ENCODE measurements around the gene TCF12.
"Not testable (repeated sequence)": the region's sequence is repeated elsewhere in the genome, so short reads cannot be mapped to it uniquely, and the experiment has no call there.

Gene TCF12

GRCh38 chr15:57146506-57147201, 228.2 kb downstream of the TCF12 start:
- DNase-seq: no peak

GRCh38 chr15:57147621-57148020, 229.2 kb downstream of the TCF12 start:
- DNase-seq: no peak

- DNase-seq: no peak
Observed at GRCh38 chr15:57148262-57148661, 229.8 kb downstream of the TCF12 start.

GRCh38 chr15:57149196-57149595, 230.8 kb downstream of the TCF12 start:
- no peak for DNase-seq

- no peak for DNase-seq
Observed at GRCh38 chr15:57150066-57150865, 231.8 kb downstream of the TCF12 start.

- not testable (repeated sequence) for DNase-seq
Observed at GRCh38 chr15:57150866-57151203, 232.4 kb downstream of the TCF12 start.

GRCh38 chr15:57152133-57152532, 233.7 kb downstream of the TCF12 start:
- DNase-seq: no peak

GRCh38 chr15:57152666-57153539, 234.5 kb downstream of the TCF12 start:
- no peak for DNase-seq

- DNase-seq: no peak
Observed at GRCh38 chr15:57156210-57156884, 237.9 kb downstream of the TCF12 start.

- DNase-seq: no peak
Observed at GRCh38 chr15:57158589-57158988, 240.1 kb downstream of the TCF12 start.

- no peak for DNase-seq
Observed at GRCh38 chr15:57158997-57159668, 240.7 kb downstream of the TCF12 start.

GRCh38 chr15:57159767-57160166, 241.3 kb downstream of the TCF12 start:
- no peak for DNase-seq

GRCh38 chr15:57160823-57161560, 242.5 kb downstream of the TCF12 start:
- DNase-seq: no peak

GRCh38 chr15:57164251-57164650, 245.8 kb downstream of the TCF12 start:
- DNase-seq: not testable (repeated sequence)

- no peak for DNase-seq
Observed at GRCh38 chr15:57165992-57166391, 247.5 kb downstream of the TCF12 start.

- DNase-seq: no peak
Observed at GRCh38 chr15:57167821-57168395, 249.5 kb downstream of the TCF12 start.

GRCh38 chr15:57169643-57170042, 251.2 kb downstream of the TCF12 start:
- DNase-seq: no peak

GRCh38 chr15:57171426-57171825, 253.0 kb downstream of the TCF12 start:
- no peak for DNase-seq

GRCh38 chr15:57172925-57173324, 254.5 kb downstream of the TCF12 start:
- DNase-seq: no peak

GRCh38 chr15:57183041-57183440, 264.6 kb downstream of the TCF12 start:
- DNase-seq: no peak

All from DMS 273 treated with DMSO at 0.1 percent for 48 hours (cell line).